H1 (cell line): ENCODE measurements around the gene POLA1. TPM values are rescaled to one million over a fixed set of nuclear protein-coding genes. Genes with fewer than 3 reads are reported as not detected.

Source experiments
- CTCF ChIA-PET: fragments of 300-600 bp; sonication (Branson Sonifier 250); formaldehyde crosslinking; loops from one replicate; lab custom pipeline; 2021; ENCODE audit not compliant: partially characterized antibody; lab: Charles Lee
- POLR2A ChIA-PET: fragments of 300-600 bp; sonication (Branson Sonifier 250); formaldehyde crosslinking; loops from one replicate; lab custom pipeline; 2021; ENCODE audit warnings: inconsistent platforms; ENCODE audit not compliant: partially characterized antibody; lab: Charles Lee
- DNase-seq, 2 experiments: peaks; one replicate each; pipeline versions ENCODE4 v3.0.0 to v3.0.0-alpha.2; 2010 to 2022; ENCODE audit warnings: low spot score in 2 of 2, low read depth in 1 of 2, mixed read lengths in 1 of 2
- FAIRE-seq: peaks from 2 replicates; lab custom pipeline; 2011; peaks lifted over from hg19 to GRCh38; lab: Jason Lieb, UNC
- H2AFZ ChIP-seq: 2 replicates; pipeline ENCODE4 v1.8.1; 2012; ENCODE audit warnings: low read length, inconsistent platforms
- H2AK5ac ChIP-seq: 2 replicates; pipeline ENCODE4 v1.6.1; 2013; ENCODE audit warnings: low read depth, low read length
- H2BK120ac ChIP-seq: replicated peaks from 2 replicates; pipeline ENCODE3; 2013; ENCODE audit warnings: low read depth, low read length, inconsistent platforms
- H2BK12ac ChIP-seq: 2 replicates; pipeline ENCODE4 v1.6.1; 2013; ENCODE audit warnings: low read depth, low read length
- H2BK15ac ChIP-seq: 2 replicates; pipeline ENCODE4 v1.6.1; 2013; ENCODE audit warnings: low read length
- H2BK20ac ChIP-seq: 2 replicates; pipeline ENCODE4 v1.6.1; 2013; ENCODE audit warnings: low read length
- H2BK5ac ChIP-seq: 2 replicates; pipeline ENCODE4 v1.6.1; 2013; ENCODE audit warnings: low read depth, low read length
- H3K14ac ChIP-seq: 2 replicates; pipeline ENCODE4 v1.6.1; 2013; ENCODE audit warnings: inconsistent platforms; ENCODE audit not compliant: insufficient read length
- H3K18ac ChIP-seq: 2 replicates; pipeline ENCODE4 v1.6.1; 2013; ENCODE audit warnings: low read length; ENCODE audit errors: extremely low read depth
- H3K23ac ChIP-seq: 2 replicates; pipeline ENCODE4 v1.6.1; 2013; ENCODE audit warnings: inconsistent platforms; ENCODE audit not compliant: insufficient read length
- H3K23me2 ChIP-seq: 2 replicates; pipeline ENCODE4 v1.6.1; 2013; ENCODE audit warnings: low read depth, low read length
- H3K27ac ChIP-seq: 2 replicates; pipeline ENCODE4 v1.6.1; 2011; ENCODE audit warnings: low read depth, low read length, inconsistent platforms
- H3K27me3 ChIP-seq, 4 experiments: replicated peaks in 1 of 4; 1 replicate in 1 of 4; 2 replicates in 3 of 4; pipeline versions ENCODE4 v1.6.1 to v1.8.1; 2011 to 2013; ENCODE audit warnings: low read length in 3 of 4, mild to moderate bottlenecking in 3 of 4, inconsistent platforms in 2 of 4, mixed read lengths in 2 of 4, moderate library complexity in 1 of 4; ENCODE audit not compliant: control insufficient read depth in 3 of 4, insufficient read depth in 3 of 4; ENCODE audit errors: extremely low read depth in 1 of 4
- H3K36me3 ChIP-seq, 4 experiments: 2 replicates each; pipeline versions ENCODE4 v1.6.1 to v1.8.1; 2011 to 2013; ENCODE audit warnings: mild to moderate bottlenecking in 4 of 4, low read length in 3 of 4, moderate library complexity in 2 of 4, control low read depth in 1 of 4, inconsistent platforms in 1 of 4; ENCODE audit not compliant: insufficient read depth in 4 of 4, control insufficient read depth in 2 of 4
- H3K4ac ChIP-seq: replicated peaks from 2 replicates; pipeline ENCODE3; 2013; ENCODE audit warnings: low read length, low read depth, mixed read lengths, inconsistent platforms; ENCODE audit not compliant: insufficient read length
- H3K4me1 ChIP-seq, 4 experiments: replicated peaks in 1 of 4; 1 replicate in 1 of 4; 2 replicates in 3 of 4; pipeline versions ENCODE4 v1.6.1 to v1.8.1; 2011 to 2013; ENCODE audit warnings: low read length in 3 of 4, inconsistent platforms in 2 of 4, mixed read lengths in 1 of 4; ENCODE audit not compliant: insufficient read depth in 4 of 4, control insufficient read depth in 3 of 4
- H3K4me2 ChIP-seq, 2 experiments: 2 replicates each; pipeline versions ENCODE4 v1.6.1 to v1.8.1; 2011 to 2013; ENCODE audit warnings: low read depth in 2 of 2, low read length in 2 of 2, control low read depth in 1 of 2, inconsistent platforms in 1 of 2, mild to moderate bottlenecking in 1 of 2; ENCODE audit not compliant: insufficient read depth in 1 of 2
- H3K4me3 ChIP-seq, 4 experiments: fragments of 200-600, 300-600 bp in 1 of 4; sonication (generic), shearing (Covaris generic), sonication (Bioruptor Twin) in 1 of 4; 2 replicates each; pipeline versions ENCODE4 v1.5.1 to v1.8.1; 2011 to 2016; ENCODE audit warnings: low read length in 4 of 4, low read depth in 3 of 4, control low read depth in 2 of 4, inconsistent platforms in 2 of 4, mild to moderate bottlenecking in 2 of 4, mixed read lengths in 1 of 4, moderate library complexity in 1 of 4; ENCODE audit not compliant: insufficient read depth in 2 of 4; ENCODE audit errors: extremely low read depth in 1 of 4
- H3K56ac ChIP-seq: replicated peaks from 2 replicates; pipeline ENCODE3; 2013; ENCODE audit warnings: low read depth, mild to moderate bottlenecking, mixed read lengths, low read length, inconsistent platforms; ENCODE audit not compliant: insufficient read length
- H3K79me1 ChIP-seq: 2 replicates; pipeline ENCODE4 v1.6.1; 2013; ENCODE audit warnings: low read depth, low read length, control low read depth
- H3K79me2 ChIP-seq, 2 experiments: 2 replicates each; pipeline versions ENCODE4 v1.6.1 to v1.8.1; 2012 to 2013; ENCODE audit warnings: low read length in 2 of 2, mild to moderate bottlenecking in 2 of 2, inconsistent platforms in 1 of 2; ENCODE audit not compliant: insufficient read depth in 2 of 2, control insufficient read depth in 1 of 2
- H3K9ac ChIP-seq, 4 experiments: replicated peaks in 1 of 4; 1 replicate in 1 of 4; 2 replicates in 3 of 4; pipeline versions ENCODE4 v1.6.1 to v1.8.1; 2011 to 2013; ENCODE audit warnings: low read depth in 3 of 4, low read length in 3 of 4, control low read depth in 2 of 4, mild to moderate bottlenecking in 2 of 4, moderate library complexity in 2 of 4, inconsistent platforms in 1 of 4; ENCODE audit errors: extremely low read depth in 1 of 4
- H3K9me3 ChIP-seq, 2 experiments: 2 replicates each; pipeline versions ENCODE4 v1.6.1 to v1.8.1; 2012 to 2013; ENCODE audit warnings: mild to moderate bottlenecking in 2 of 2, moderate library complexity in 2 of 2, control low read depth in 1 of 2, inconsistent platforms in 1 of 2, low read depth in 1 of 2, low read length in 1 of 2, mixed read lengths in 1 of 2; ENCODE audit not compliant: insufficient read depth in 2 of 2
- H4K20me1 ChIP-seq, 2 experiments: replicated peaks in 1 of 2; 2 replicates each; pipeline versions ENCODE3 to v1.8.1; 2011 to 2013; ENCODE audit warnings: inconsistent platforms in 2 of 2, low read length in 2 of 2, mild to moderate bottlenecking in 1 of 2; ENCODE audit not compliant: insufficient read depth in 2 of 2, control insufficient read depth in 1 of 2
- H4K5ac ChIP-seq: 2 replicates; pipeline ENCODE4 v1.6.1; 2013; ENCODE audit warnings: low read length, low read depth, mixed read lengths, inconsistent platforms; ENCODE audit not compliant: insufficient read length
- H4K8ac ChIP-seq: 2 replicates; pipeline ENCODE4 v1.8.0; 2013; ENCODE audit warnings: mild to moderate bottlenecking, moderate library complexity, low read length, inconsistent platforms; ENCODE audit not compliant: insufficient read depth; ENCODE audit errors: extremely low read depth
- H4K91ac ChIP-seq: replicated peaks from 2 replicates; pipeline ENCODE3; 2013; ENCODE audit warnings: low read length, mixed read lengths, inconsistent platforms; ENCODE audit not compliant: insufficient read length
- JUND ChIP-seq: IDR thresholded peaks from 2 replicates; pipeline ENCODE4 v1.6.1; 2011; ENCODE audit warnings: mild to moderate bottlenecking, improper control_type of control experiment, low read length
- RXRA ChIP-seq: IDR thresholded peaks from 2 replicates; pipeline ENCODE4 v1.6.1; 2011; ENCODE audit warnings: low read depth, mild to moderate bottlenecking, low read length, moderate library complexity; ENCODE audit not compliant: insufficient read depth
- WGBS, 2 experiments: shearing (Covaris generic) in 1 of 2; methylation state at CpG; one replicate each; pipeline versions ENCODE4 v1.1.6 to v1.1.7; 2013 to 2015; ENCODE audit warnings: low lambda C conversion rate in 2 of 2, mixed read lengths in 2 of 2, inconsistent platforms in 1 of 2, low coverage in 1 of 2, missing lambda C conversion rate in 1 of 2; ENCODE audit not compliant: insufficient replicate concordance in 2 of 2, insufficient coverage in 1 of 2, insufficient read length in 1 of 2; ENCODE audit errors: extremely low coverage in 1 of 2, missing lambda C conversion rate in 1 of 2; 5-methylcytosine and 5-hydroxymethylcytosine counted together
- polyA plus RNA-seq, 7 experiments: library from polyadenylated mRNA; depleted of rRNA in 3 of 7; stranded (reverse) in 5 of 7; unstranded in 2 of 7; fragments of >200 nt in 5 of 7; fragments of 200-250 nt in 2 of 7; gene quantifications; 1 replicate in 5 of 7; 2 replicates in 1 of 7; 4 replicates in 1 of 7; pipeline versions ENCODE4 v1.2.1 to v1.2.3, GENCODE V29; 2011 to 2013; ENCODE audit warnings: missing spikeins in 2 of 7, mixed read lengths in 2 of 7
- total RNA-seq: library from RNA; stranded (reverse); fragmentation: NEBNext Ultra II Directional; extraction: Animal tissue kit (Norgen Biotek cat#: 25700); gene quantifications from 2 replicates; pipeline ENCODE4 v1.2.1, GENCODE V29; 2021

POLA1 gene
- total and polyA plus RNA-seq, 2 of the 8 experiments (the other 6 are each of a cell fraction or from before 2014, with no cell fraction given), result 5.6 to 34.9 TPM

DNA sequence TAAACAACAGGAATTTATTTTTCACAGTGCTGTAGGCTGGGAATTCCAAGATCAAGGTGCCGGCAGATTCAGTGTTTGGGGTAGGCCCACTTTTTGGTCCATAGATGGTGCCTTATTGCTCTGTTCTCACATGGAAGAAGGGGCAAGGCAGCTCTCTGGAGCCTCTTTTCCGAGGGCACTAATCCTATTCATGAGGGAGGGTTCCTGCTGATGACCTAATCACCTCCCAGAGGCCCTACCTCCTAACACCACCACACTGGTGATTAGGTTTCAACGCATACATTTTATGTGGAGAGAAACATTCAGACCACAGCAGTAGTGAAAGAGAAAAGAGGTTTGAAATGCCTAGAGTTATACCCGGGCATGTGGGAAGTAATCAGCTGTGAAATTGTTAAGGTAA lies 1.4 kb upstream of the POLA1 start:
- no peak overlapping the region for H2BK20ac ChIP-seq
- no peak overlapping the region for H3K18ac ChIP-seq
- peaks cover 0 to 3% (median 3%) of the 10 kb centered on the region in 4 experiments; a peak in 3 of 7 replicates for H3K4me1 ChIP-seq
- H2BK120ac ChIP-seq, result no peak overlapping the region
- H2BK12ac ChIP-seq, result no peak overlapping the region
- no peak overlapping the region for H4K91ac ChIP-seq
- H3K23ac ChIP-seq, result no peak overlapping the region
- no peak for DNase-seq
- H3K9ac ChIP-seq, result no peak overlapping the region
- H3K79me1 ChIP-seq, result no peaks in the 10 kb centered on the region; the same call in 1 of the 2 replicates
- H3K23me2 ChIP-seq, result no peaks in the 10 kb centered on the region
- ChIA-PET POLR2A (no interaction called here), CTCF (interaction anchor here (0.6 to 1.1 kb wide), 3 partner anchors 14 to 45 kb away, joined by 3 to 4 read pairs (median 3); partner anchors contain the start of gene PCYT1B)
- TF ChIP-seq RXRA (no peak), JUND (0 out of 2 replicates have a peak, but pooled peaks have one; percentile 27)
- no peak overlapping the region for H2BK5ac ChIP-seq
- H3K9me3 ChIP-seq, result no peaks in the 10 kb centered on the region
- H2AK5ac ChIP-seq, result no peak overlapping the region
- H3K27me3 ChIP-seq, result no peaks in the 10 kb centered on the region
- peak; percentile 55 for FAIRE-seq
- H3K27ac ChIP-seq, result no peak overlapping the region
- H3K36me3 ChIP-seq, result no peaks in the 10 kb centered on the region
- no peak overlapping the region for H2BK15ac ChIP-seq
- no peak overlapping the region for H3K14ac ChIP-seq
- H3K56ac ChIP-seq, result no peak overlapping the region
- no peak overlapping the region for H3K4ac ChIP-seq
- peak overlapping the region; percentile 62; the same call in 1 of the 2 replicates for H2AFZ ChIP-seq
- H4K20me1 ChIP-seq, result peaks cover 0 to 2% of the 10 kb centered on the region in 2 experiments
- peak overlapping the region in 1 of 4 experiments; percentile 92; a peak in 1 of 8 replicates for H3K4me3 ChIP-seq
- WGBS, 2 experiments, result 47% methylated on average over 4 of the region's 4 CpGs; no CpG with 5 or more reads in 1 of the 2 experiments
- peaks cover 16 to 35% of the 10 kb centered on the region in 2 experiments for H3K79me2 ChIP-seq
- H4K5ac ChIP-seq, result no peak overlapping the region
- no peak overlapping the region for H4K8ac ChIP-seq
- peak overlapping the region in 1 of 2 experiments; percentile 21; a peak in 1 of 4 replicates for H3K4me2 ChIP-seq
